ENCODE data around the gene KRTAP10-1. TPM values are rescaled to one million over a fixed set of nuclear protein-coding genes. Genes with fewer than 3 reads are reported as not detected.

KRTAP10-1 gene
- total RNA-seq, 1 experiment from 2014 or later, result not detected

DNA sequence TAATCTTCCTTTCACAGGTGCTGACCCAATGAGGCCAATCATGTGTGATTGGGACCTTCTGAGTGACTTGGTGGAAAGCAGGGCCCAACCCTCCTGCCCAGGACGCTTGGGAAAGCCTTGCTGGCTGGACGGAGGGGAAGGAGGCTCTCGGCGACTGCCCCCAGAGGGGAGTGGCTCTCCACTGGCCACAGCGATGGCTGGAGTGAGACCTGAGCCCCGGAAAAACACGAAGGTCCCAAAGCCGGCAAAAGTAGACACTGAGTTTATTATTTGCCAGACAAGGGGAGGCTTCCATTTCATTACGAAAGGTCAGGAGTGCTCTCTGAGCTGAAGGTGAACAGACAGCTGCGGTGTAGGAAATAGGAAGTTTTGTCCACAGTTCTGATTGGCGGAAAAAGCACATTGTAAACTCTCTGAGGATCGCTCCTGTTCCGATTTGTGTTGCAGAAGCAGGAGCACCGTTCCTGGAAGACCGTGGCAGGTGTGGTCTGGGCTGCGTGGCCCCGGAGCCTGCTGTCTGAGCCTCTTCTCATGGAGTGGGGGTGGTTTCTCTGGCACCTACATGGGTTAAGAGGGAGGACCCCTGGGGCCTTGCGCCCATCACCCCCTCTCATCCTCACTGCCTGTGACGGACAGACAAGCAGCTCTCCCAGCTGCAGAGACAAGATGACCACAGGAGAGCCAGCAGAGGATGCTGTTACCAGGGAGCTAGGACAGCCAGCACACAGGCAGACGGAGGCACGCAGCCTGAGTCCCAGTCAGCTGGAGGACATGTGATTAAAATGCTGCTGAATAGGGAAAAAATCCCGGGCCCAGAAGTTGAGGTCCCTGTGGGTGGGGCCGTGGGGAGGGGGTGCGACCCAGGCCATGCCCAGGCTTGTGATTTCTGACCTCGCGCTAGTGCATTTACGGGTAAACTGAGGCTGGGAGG is 41.5 kb downstream of the KRTAP10-1 start:
- ATAC-seq (no peak), DNase-seq (ENCODE audit: low read depth, low spot score) (no peak)
- CTCF ChIA-PET, result no interaction called here
- TF ChIP-seq, protein P1, sequence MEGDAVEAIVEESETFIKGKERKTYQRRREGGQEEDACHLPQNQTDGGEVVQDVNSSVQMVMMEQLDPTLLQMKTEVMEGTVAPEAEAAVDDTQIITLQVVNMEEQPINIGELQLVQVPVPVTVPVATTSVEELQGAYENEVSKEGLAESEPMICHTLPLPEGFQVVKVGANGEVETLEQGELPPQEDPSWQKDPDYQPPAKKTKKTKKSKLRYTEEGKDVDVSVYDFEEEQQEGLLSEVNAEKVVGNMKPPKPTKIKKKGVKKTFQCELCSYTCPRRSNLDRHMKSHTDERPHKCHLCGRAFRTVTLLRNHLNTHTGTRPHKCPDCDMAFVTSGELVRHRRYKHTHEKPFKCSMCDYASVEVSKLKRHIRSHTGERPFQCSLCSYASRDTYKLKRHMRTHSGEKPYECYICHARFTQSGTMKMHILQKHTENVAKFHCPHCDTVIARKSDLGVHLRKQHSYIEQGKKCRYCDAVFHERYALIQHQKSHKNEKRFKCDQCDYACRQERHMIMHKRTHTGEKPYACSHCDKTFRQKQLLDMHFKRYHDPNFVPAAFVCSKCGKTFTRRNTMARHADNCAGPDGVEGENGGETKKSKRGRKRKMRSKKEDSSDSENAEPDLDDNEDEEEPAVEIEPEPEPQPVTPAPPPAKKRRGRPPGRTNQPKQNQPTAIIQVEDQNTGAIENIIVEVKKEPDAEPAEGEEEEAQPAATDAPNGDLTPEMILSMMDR (IDR thresholded peaks at IDR 0.05), result no peak
- TF ChIP-seq, protein P2, sequence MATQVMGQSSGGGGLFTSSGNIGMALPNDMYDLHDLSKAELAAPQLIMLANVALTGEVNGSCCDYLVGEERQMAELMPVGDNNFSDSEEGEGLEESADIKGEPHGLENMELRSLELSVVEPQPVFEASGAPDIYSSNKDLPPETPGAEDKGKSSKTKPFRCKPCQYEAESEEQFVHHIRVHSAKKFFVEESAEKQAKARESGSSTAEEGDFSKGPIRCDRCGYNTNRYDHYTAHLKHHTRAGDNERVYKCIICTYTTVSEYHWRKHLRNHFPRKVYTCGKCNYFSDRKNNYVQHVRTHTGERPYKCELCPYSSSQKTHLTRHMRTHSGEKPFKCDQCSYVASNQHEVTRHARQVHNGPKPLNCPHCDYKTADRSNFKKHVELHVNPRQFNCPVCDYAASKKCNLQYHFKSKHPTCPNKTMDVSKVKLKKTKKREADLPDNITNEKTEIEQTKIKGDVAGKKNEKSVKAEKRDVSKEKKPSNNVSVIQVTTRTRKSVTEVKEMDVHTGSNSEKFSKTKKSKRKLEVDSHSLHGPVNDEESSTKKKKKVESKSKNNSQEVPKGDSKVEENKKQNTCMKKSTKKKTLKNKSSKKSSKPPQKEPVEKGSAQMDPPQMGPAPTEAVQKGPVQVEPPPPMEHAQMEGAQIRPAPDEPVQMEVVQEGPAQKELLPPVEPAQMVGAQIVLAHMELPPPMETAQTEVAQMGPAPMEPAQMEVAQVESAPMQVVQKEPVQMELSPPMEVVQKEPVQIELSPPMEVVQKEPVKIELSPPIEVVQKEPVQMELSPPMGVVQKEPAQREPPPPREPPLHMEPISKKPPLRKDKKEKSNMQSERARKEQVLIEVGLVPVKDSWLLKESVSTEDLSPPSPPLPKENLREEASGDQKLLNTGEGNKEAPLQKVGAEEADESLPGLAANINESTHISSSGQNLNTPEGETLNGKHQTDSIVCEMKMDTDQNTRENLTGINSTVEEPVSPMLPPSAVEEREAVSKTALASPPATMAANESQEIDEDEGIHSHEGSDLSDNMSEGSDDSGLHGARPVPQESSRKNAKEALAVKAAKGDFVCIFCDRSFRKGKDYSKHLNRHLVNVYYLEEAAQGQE (IDR thresholded peaks at IDR 0.05; ENCODE audit: insufficient read depth in 1 of 2, low read depth in 2 of 2, low read length in 1 of 2), result no peak
- TF ChIP-seq POLR2AphosphoS5 (IDR thresholded peaks at IDR 0.05; ENCODE audit: low read depth, low read length) (no peak), TCF7L2 (IDR thresholded peaks at IDR 0.05; ENCODE audit: low read depth, low read length) (no peak), SIN3A (IDR thresholded peaks at IDR 0.05; ENCODE audit: borderline replicate concordance, insufficient read depth, low read depth, low read length) (no peak)
- BruUV-seq (replicated peaks), result no TSS peak
- Histone ChIP-seq H3K27ac (ENCODE audit: low read length) (no peak overlapping the region), H3K4me3 (ENCODE audit: low read depth in 2 of 2, low read length in 2 of 2) (no peak overlapping the region), H3K27me3 (ENCODE audit: control insufficient read depth, insufficient read depth, low read length) (no peaks in the 10 kb centered on the region), H3K4me1 (ENCODE audit: control insufficient read depth, insufficient read depth, low read length) (no peaks in the 10 kb centered on the region), H3K9me3 (ENCODE audit: control insufficient read depth, insufficient read depth, low read depth, low read length) (no peaks in the 10 kb centered on the region), H3K36me3 (ENCODE audit: control insufficient read depth, insufficient read depth, low read length) (no peaks in the 10 kb centered on the region)
- POLR2A ChIA-PET, result no interaction called here
- in situ Hi-C loops (cut with HindIII; ENCODE audit: low pct_unique_long_range_greater_than_20kb, low sequenced_read_pairs) (no loop called here), intact Hi-C loops (cut with micrococcal nuclease; ENCODE audit: unreplicated experiment) (no loop called here)

DNA sequence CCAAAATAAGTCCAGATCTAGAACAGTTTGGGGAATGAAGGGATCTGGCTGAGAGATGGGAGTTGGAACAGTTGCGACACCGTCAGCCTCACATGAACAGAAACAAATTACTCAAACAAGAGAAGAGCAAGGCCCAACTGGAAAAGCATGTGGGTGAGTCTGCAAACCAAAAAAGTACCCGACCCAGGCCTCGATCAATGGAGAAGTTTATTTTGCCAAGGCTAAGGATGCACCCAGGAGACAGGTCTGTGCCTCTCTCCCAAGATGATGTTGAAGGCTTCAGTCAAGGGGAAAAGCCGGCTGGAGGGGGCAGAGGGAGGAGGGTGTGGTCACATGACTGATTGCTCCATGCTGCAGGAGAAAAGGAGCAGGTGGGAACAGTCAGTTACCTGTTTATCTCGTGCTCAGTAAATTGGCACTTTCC is 42.3 kb downstream of the KRTAP10-1 start:
- BruUV-seq (replicated peaks), result no TSS peak
- no peaks in the 10 kb centered on the region for H3K4me1 ChIP-seq (ENCODE audit: control insufficient read depth, insufficient read depth, low read length)
- ChIA-PET CTCF (no interaction called here), POLR2A (no interaction called here)
- H3K36me3 ChIP-seq (ENCODE audit: control insufficient read depth, insufficient read depth, low read length), result no peaks in the 10 kb centered on the region
- TF ChIP-seq POLR2AphosphoS5 (IDR thresholded peaks at IDR 0.05; ENCODE audit: low read depth, low read length) (no peak), SIN3A (IDR thresholded peaks at IDR 0.05; ENCODE audit: borderline replicate concordance, insufficient read depth, low read depth, low read length) (no peak), TCF7L2 (IDR thresholded peaks at IDR 0.05; ENCODE audit: low read depth, low read length) (no peak)
- TF ChIP-seq, protein P1 (IDR thresholded peaks at IDR 0.05), result no peak
- TF ChIP-seq, protein P2 (IDR thresholded peaks at IDR 0.05; ENCODE audit: insufficient read depth in 1 of 2, low read depth in 2 of 2, low read length in 1 of 2), result no peak
- in situ Hi-C loops (cut with HindIII; ENCODE audit: low pct_unique_long_range_greater_than_20kb, low sequenced_read_pairs) (no loop called here), intact Hi-C loops (cut with micrococcal nuclease; ENCODE audit: unreplicated experiment) (no loop called here)
- H3K27me3 ChIP-seq (ENCODE audit: control insufficient read depth, insufficient read depth, low read length), result no peaks in the 10 kb centered on the region
- H3K9me3 ChIP-seq (ENCODE audit: control insufficient read depth, insufficient read depth, low read depth, low read length), result no peaks in the 10 kb centered on the region
- no peak overlapping the region for H3K27ac ChIP-seq (ENCODE audit: low read length)
- DNase-seq (ENCODE audit: low read depth, low spot score), result no peak
- H3K4me3 ChIP-seq (ENCODE audit: low read depth in 2 of 2, low read length in 2 of 2), result no peak overlapping the region
- ATAC-seq, result no peak
